ENCODE results near the gene TMEM220. TPM values are rescaled to one million over a fixed set of nuclear protein-coding genes. Genes with fewer than 3 reads are reported as not detected.
A peak's percentile ranks its signal among the peaks of the same experiment; 100 is the strongest.
"Not testable (repeated sequence)": the region's sequence is repeated elsewhere in the genome, so short reads cannot be mapped to it uniquely, and the experiment has no call there.

The TMEM220 gene
- total RNA-seq, 1 donor from 2014 or later, result 1.6 TPM

DNA sequence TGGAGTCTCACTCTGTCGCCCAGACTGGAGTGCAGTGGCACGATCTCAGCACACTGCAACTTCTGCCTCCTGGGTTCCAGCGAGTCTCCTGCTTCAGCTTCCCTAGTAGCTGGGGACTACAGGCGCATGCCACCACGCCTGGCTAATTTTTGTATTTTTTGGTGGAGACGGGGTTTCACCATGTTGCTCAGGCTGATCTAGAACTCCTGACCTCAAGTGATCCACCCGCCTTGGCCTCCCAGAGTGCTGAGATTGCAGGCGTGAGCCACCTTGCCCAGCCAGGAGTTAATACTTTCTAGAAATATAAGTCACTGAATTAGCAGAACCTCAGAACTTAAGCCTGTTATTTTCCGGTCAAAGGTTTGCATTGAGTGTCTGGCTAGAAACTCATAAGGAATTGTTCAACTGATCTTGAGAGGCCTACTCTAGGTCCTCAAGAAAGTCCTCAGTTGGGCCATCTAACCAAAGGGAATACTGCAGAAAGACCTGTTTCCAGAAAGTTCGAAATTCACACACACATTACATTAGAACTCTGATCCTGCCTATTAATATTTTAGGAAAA is 1.4 kb downstream of the TMEM220 start:
- DNase-seq (ENCODE audit: low read depth), result no peak

DNA sequence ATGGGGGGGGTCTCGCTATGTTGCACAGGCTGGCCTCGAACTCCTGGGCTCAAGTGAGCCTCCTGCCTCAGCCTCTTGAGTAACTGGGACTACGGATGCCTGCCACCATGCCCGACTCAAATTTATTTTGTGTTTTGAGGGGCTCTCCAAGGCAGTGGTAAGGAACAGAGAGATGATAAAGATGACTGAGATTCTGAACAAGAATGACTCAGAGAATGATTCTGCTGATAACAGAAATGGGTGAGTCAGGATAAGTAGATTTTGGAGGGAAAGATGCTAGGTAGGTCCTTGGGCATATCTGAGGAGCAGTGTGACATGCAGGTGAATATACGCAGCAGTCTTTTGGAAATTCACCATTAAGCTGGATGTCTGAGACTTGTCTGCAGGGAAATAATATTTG is 2.6 kb downstream of the TMEM220 start:
- DNase-seq (ENCODE audit: low read depth), result no peak

DNA sequence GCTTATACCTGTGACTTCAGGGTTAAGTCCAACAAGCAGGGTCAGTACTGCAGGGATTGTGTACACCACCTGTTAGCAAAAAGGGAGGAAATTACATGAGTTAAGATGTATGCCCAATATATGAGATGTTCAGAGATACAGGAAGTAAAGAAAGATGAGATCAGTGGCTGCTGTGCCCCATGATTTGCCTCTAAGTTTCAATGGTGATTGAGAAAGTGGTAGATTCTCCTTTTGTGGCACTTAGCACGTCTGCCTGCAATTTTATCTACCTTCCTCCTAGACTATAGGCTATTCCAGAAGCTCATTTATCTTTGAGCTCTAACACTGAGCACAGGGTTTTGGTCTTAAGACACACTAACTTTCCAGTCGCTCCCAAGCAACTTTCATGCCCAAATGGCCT is 3.6 kb downstream of the TMEM220 start:
- no peak for DNase-seq (ENCODE audit: low read depth)

DNA sequence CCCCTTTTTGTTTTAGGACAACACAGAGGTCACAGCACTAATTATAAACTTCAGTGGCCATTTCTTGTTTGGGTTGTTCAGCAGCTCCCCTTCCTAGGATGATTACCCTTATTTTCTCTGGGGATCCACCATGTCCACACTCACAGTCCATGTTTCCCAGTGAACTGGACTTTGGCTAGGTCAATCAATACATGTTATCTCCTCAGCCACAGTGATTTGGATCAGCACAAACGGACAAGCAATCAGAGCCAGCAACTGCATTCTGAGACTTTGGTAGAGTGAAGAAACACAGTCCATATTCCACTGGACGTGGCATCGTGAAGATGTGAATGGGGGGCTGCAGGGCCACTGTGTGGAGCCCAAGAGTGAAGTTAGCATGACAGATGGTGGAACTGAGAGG is 4.6 kb downstream of the TMEM220 start:
- no peak for DNase-seq (ENCODE audit: low read depth)

DNA sequence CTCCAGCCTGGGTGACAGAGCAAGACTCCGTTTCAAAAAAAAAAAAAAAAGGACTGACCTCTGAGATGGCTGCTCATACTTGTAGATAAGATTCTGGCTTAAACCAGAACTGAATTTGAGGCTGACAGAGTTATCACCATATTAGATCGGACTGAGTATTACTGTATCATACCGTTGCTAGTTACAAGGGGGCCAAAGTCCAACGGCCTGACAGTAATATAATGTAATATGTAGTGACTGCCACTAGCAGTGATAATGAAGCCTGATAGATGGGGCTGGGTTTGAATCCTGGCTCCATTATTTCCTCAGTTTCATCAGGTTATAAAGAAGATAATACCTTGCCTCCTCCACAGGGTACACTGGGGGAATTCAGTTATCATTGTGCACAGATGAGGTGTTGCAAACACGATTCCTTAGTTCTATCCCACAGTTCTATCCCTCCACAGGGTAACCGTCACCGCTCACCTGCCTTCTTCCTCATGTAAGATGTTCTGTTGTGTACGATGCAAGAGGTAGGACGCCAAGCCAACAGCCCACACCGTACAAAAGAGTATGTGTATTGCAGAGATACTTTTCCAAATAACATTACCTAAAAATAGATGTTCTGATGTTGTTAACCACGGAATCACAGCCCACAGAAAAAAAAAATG is 5.2 kb downstream of the TMEM220 start:
- DNase-seq (ENCODE audit: low read depth), result no peak

DNA sequence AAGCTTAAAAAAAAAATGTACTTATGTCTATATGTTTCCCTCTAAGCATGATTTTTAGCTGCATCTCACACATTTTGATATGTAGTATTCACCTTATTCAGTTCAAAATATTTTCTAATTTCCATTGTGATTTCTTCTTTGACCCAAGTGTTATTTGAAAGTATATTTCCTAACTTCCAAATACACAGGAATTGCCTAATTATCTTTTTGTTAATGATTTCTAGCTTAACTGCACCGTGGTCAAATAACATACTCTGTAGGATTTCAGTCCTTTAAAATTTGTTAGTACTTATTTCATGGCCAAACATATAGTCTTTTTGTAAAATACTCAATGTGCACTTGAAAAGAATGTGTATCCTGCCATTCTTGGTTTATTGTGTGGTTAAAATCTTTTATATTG is 11.3 kb downstream of the TMEM220 start:
- DNase-seq (ENCODE audit: low read depth), result peak; percentile 52

DNA sequence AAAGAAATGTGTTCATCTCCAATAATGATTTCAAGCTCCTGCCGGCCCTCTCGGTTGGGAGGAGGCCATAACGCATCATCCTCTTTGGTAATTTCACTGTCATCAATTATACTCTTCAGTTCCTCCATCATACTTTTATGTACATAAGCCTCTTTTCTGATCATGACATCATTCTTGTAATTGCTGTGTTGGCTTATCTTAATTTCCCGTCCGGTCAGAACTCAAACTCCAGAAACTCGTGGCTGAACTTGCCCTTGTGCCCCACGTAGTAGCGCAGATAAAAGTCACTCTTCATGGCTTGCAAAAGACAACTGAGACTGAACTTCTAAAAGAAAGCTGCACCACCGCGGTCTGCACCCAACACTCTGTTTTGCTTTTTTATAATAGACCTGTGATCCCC is 13.6 kb downstream of the TMEM220 start:
- no peak for DNase-seq (ENCODE audit: low read depth)

DNA sequence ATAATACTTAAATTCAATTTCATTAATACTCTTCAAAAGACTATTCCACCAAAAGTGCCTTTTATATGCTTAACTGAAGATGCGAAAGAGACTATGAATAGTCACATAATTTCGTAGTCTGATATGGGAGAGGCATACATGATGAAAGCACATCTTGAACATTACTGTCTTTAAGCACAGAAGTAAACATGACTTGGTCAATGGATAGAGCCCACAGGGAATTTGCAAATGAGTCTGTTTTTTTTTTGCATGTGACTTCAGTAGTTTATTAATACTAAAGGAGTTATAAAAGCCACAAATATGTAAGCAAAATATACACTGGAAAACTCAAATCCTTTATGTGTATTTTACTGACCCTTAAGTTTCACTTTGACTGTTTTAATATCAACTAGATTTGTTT is 16.5 kb downstream of the TMEM220 start:
- no peak for DNase-seq (ENCODE audit: low read depth)

DNA sequence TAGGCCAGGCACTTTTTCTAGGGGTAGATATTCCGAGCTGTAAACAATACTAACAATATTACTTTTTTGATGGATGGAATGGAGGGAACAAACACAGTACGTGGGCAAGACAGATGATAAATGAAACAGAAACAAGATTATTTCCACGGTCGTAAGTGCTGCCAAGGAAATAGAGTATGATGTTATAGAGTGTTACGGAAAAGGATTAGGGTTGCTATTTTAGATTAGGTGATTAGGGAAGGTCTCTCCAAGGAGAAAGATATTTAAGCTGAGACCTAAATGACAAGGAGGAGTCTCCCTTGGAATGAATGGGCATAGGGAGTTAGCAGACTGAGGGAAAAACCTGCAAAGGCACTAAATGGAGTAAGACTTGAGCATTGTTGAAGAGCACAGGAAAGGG is 24.1 kb downstream of the TMEM220 start:
- no peak for DNase-seq (ENCODE audit: low read depth)

DNA sequence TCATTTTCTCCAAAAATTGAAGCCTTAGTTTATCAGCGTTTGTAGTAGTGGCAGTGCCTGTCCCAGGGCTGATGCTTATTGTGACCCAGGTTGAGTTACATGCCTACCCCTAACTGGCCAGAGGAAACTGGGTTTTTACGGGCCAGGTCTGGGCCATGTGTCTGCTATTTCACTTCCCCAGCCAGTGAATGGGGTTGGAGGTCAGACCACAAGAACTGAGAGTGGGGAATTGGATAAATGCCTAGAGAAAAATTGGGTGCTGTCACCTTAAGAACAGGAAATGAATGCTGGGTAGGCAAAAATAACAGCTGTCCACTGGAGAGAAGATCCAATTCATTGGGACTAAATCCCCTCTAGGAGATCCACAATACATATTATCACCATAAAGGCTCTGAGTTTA is 27.2 kb downstream of the TMEM220 start:
- peak; percentile 72 for DNase-seq (ENCODE audit: low read depth)

DNA sequence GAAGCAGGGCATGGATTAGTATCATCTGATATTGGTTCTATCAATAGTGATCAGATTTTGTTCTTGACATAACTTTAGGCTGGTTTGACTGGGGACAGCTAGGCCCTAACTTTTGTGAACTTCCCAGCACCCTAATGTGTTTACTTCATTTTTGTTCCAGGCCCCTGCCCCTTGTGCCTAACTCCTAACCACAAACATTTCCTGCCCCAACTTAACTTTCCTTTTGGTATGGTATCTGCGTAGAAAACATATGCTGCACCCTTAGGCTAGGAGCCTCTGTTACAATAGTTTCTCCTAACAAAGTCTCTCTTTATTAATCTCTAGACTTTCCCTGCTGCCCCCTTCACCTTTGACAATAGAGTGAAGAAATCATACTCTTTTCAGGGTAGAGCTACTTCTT is 30.0 kb downstream of the TMEM220 start:
- DNase-seq (ENCODE audit: low read depth), result peak; percentile 5

DNA sequence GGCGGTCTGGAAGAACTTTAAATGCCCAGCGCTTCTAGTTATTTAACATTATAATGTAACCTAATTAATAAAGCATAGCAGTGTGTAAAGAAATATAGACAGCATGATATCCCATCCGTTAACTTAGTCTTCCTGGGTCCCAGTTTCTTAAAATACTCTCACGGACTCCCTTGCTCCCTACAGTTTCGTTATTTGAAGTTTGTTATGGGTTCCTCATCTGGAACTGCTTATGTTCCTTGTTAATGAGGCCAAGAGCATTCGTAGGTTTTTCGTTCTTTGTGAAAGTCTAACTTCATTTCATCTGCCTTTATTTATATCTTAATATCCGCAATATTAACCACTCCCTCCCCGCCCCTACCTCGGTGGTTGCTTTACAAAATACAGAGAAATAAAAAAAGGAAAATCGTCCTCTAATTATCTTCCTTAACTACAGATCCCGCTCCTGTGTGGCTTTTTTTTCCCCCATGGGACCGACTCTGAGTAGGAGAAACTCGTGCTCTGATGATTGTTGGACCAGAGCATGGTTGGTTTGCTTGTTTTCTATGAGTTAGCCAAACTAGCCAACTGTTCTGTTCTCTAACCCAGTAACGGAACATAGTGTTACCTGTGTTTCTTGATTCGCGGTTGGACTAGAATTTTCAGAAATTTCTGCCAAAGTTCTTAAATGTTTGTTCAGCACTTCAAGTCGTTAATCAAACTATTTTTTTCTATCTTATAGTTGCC is 31.6 kb downstream of the TMEM220 start:
- peak; percentile 31 for DNase-seq (ENCODE audit: low read depth)

DNA sequence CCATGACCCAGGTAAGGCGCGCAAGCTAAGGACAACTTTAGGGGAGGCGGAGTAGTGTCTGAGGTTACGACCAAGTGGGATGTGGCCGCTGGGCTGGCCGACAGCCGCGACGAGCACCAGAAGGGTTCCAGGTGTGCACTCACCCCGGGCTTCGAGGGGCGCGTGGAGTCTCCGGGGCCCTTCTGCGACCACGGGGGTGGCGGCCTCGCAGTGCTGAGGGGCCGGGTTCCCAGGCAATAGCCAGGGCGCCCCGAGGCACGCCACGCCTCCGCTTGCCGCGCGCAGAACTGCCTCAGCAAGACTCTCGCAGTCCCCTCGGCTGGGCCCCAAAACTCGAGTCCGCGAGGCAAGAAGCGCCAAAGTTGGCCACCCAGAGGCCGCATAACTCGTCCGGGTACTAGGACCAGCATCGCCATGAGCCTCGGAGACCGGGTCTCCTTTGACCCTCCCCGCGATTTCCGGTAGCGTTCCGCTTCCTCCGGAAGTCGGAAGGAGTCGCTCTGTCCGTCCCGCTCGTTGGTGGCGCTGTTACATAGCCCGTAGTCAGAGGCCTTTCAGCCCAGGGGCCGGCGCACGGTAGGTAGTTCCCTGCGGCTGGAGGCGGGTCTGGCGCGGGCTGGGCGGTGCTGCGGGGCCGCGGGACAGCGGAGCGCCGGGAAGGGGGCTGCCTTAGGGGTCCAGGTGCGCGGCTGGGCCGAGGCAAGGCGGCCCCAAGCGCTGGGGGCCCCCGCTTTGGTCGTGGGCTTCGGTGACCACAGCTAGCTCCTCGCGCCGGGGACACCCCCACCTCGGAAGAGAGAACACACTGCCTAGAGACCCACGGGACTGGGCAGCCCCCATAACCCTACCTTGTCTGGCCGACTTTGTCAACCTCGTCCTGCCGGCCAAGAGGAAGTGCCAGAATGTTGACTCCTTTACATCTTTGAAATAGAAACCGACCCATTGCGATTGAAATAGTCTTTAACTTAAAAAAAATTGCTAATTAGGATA is 32.4 kb downstream of the TMEM220 start, which contains the start of the genes ADPRM and SCO1:
ADPRM (plus strand) TSS at position 503 of the 990 bp plus-strand sequence. CDS start 7,333 bp downstream, outside the sequence.
SCO1 (minus strand) TSS at position 442 of the 990 bp plus-strand sequence; CDS start at position 416, 26 bp downstream.
- DNase-seq (ENCODE audit: low read depth), result peak; percentile 86

DNA sequence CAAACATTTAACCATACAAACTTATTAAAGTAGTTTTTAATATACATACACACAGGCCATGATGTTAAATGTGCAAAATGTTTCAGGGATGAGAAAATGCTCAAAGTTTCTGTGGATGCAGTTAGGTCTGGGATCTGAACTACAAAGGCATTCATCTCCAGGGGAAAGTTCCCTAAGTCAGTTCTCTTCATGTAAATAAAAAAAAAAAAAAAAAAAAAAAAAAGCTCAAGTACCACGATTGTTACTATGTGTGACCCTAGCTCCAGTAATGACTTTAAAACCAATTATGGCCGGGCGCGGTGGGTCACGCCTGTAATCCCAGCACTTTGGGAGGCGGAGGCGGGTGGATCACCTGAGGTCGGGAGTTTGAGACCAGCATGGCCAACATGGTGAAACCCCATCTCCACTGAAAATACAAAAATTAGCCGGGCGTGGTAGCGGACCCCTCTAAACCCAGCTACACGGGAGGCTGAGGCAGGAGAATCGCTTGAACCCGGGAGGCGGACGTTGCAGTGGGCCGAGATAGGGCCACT is 33.9 kb downstream of the TMEM220 start:
- DNase-seq (ENCODE audit: low read depth), result not testable (repeated sequence)

DNA sequence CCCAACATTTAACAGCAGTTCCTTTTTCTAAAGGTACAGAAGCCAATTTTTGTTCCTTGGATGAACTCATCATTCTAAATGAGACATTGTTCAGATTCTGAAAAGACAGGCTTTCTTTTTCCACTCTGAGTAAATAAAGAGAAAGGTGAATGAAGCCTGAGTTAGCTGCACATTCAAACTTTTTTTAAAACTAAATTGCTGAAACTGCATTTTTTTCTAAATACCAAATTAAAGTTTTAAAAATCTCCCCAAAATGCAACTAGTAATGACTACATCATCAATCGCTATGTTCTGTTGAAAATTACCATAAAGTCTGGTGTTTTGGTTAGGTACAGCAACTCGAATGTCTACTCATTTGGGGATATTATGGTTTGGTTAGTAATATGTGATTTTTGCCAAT is 42.3 kb downstream of the TMEM220 start:
- DNase-seq (ENCODE audit: low read depth), result no peak

DNA sequence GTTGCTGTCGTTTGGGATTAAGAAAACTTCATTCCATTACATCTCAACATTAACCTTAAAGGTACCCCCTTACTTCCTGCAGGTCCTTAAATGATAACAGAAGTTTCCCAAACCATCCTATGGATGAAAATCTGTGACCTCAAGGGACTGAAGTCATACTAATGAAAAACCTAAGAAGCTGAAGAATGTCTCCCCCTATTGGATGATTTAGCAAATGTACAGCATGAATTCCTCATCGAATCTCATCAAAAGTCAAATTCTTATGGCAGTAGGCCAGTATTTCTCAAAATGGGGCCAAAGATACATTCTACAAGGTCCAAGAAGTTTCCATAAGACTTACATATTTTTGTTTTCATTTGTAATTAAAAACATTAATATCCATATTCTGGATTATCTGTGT is 46.0 kb downstream of the TMEM220 start:
- DNase-seq (ENCODE audit: low read depth), result peak; percentile 26

DNA sequence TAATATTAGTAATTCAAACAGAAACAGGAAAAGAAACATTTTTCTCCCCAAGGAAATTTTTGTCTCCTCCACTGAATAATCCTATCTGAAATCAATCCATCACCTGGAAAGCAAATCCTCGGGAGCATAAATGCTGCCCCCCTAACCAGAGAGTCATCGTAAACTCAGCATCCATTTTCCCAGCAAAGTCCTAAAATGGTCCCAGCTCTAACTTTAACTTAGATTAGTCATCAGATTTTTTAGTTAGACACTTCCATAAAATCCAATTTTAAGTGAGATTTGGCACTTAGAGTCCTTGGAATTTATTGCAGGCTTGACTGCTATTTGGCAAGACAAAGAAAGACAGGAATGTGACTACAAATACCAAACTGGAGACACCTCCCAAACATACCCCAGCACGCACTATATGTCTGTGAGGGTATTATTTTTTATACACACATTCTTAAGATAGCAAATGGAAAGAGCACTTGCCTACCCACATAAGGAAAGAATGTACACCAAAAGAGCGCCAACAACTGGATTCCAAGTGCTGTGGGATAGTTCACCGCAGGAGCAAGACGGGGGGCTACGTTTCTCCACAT is 47.9 kb downstream of the TMEM220 start:
- no peak for DNase-seq (ENCODE audit: low read depth)

DNA sequence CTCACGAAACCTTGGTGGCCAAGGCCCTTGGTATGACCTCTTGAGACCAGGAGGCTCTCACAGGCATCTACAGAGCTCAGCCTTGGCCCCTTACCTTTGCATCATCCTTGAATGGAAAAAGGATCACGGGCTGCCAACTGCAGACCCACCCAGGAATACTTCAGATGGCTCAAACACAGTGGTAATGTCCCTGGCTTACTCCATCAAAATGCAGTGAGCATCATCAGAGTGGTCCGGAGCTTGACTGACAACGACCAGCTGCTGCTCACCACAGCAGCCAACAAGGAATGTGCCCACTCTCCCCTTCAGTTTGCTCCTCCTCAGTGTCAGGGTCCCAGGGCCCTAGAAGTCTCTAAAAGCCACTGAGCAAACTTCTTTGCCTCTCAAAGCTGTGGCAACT is 55.1 kb downstream of the TMEM220 start:
- no peak for DNase-seq (ENCODE audit: low read depth)

DNA sequence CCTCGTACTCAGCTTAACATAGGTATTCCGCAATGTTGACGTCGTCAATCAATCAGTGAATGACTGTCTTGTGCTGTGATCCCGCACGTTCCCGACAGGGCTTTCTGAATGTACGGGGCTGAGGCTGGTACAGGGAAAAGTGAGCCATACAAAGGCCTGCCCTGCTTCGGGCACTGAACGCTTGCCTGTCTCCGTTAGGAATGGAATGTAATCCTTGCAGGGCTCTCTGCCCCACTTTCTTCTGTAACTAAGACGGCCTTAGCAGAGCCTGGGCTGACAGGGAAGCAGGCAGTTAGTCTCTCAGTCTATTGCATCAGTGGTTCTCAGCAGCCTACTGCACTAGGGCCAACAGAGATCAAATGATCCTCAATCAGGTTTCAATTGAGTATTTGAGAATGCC is 56.5 kb downstream of the TMEM220 start:
- DNase-seq (ENCODE audit: low read depth), result no peak

DNA sequence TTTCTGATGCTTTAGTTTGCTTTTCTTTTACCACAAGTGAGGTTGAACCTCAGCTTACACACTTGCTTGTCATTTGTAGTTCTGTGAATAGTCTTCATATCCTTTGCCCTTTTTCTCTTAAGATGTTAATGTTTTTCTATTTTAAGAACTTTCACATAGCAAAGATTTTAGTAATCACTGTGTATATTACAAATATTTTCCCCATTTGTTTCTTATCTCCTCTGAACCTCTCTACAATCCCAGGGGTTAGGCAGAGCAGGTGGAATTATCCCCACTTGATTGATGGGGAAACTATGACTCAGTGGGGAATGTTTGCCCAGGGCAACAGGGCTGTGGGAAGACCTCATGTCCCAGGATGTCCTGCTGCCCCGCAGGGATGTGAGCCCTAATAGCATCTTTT is 61.0 kb downstream of the TMEM220 start:
- DNase-seq (ENCODE audit: low read depth), result no peak

DNA sequence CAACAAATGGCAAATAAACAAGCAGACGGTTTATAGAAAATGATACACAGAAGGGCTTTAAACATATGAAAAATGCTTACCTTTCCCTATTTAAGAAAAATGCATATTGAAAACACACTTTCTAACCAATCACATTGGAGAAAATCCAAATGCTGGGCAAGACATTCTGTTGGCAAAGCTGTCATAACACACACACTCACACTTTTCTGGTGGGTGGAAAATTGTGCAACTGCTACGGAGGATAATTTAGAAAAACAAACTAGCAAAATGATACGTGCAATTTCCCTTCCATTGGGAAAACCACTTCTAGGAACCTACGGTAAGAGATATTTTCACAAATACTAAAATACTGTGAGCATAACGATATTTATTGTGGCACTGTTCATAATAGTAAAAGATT is 62.9 kb downstream of the TMEM220 start:
- no peak for DNase-seq (ENCODE audit: low read depth)
